Renal pelvis (tissue), 4 donors: ENCODE measurements around the gene CBX4. TPM values are rescaled to one million over a fixed set of nuclear protein-coding genes. Genes with fewer than 3 reads are reported as not detected.

Experiments
- DNase-seq: peaks from one replicate; pipeline ENCODE4 v3.0.0-alpha.2; 2013
- polyA plus RNA-seq, 3 donors: library from polyadenylated mRNA; unstranded; fragments of 120-200 nt; gene quantifications; one replicate each; pipeline ENCODE4 v1.2.1, GENCODE V29; 2013; ENCODE audit not compliant: insufficient read length in 3 of 3

Gene CBX4
- polyA plus RNA-seq, 3 donors, result 12.3 to 16.8 (median 13.2) TPM

DNA sequence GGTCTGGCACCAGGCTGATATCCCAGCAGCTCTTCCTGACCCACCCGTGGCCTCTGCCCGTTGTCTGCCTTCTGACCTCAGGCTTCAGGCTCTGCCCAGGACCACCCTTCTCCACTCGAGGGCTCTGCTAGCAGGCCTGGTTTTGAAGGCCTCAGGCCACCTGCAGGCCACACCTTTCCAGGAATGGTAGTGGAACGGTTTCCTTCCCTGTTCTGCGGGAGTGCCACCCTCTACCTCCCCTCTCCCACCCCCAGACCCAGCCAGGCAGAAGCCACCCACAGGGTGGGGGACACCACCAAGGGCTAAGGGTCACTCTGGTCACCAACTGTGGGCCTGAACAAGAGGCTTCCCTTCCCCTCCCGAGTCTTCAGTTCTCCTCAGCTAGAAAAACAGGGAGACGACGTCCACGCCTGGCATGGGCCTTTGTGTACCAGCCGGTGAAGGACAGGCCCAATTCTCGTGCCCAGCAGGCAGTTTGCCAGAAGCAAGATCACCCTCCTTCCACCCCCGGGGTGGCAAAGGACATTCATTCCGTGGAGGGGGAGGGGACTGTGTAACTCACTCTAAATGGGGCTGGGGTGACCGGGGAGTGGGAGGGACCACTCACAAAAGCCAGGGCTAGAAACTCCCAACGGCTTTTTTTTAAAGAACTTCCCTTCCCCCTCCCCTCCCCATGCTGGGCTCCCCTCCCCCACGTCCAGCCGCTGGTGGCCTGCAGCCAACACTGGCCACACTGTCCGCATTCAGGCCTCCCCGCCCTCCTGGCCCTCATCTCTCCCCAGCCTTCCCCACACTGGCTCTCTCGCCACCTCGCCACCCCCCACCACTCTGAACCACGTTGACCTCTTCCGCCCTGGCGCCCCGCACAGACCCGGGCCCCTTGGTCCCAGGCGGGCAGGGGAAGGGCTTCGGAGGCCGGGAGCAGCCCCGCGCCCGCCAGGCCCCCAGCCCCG lies 7.7 kb downstream of the CBX4 start:
- DNase-seq, result no peak

DNA sequence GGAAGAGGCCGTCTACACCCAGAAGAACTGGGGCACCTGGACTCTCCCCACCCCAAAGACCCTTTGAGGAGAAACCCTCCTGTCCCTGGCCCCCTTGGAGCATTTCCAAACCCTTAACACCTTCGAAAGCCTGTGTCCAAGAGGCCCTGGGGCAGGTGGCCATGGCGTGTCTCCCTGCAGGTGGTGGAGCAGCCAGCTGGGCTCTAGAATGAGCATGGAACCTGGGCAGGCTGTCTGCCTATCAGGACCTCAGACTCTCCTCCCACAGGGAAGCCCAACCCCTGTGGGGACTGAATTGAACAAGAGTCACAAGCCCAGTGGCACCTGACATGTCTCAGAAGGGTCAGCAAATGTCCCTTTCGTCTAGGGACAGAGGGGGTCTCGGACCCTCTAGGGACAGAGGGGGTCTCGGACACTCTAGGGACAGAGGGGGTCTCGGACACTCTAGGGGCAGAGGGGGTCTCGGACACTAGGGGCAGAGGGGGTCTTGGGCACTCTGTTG lies 8.4 kb downstream of the CBX4 start:
- DNase-seq, result no peak

DNA sequence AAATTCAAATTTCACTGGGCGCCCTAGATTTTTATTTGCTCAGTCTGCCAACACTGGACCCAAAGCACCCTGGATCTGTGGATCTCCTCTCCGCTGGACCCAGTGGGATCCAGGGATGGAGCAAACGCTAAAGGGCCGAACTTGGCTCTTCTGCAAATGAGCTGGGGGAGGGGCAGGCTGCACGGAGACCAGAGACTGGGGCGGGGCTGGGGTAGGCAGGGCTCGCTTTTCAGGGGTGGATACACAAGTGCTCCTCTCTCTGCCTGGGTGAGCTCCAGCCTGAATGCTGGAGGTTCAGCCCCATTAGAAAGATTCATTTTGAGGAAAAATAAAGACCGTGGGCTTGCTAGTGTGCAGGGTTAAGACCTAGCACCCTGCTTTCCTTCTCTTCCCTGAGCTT lies 8.9 kb downstream of the CBX4 start:
- no peak for DNase-seq

DNA sequence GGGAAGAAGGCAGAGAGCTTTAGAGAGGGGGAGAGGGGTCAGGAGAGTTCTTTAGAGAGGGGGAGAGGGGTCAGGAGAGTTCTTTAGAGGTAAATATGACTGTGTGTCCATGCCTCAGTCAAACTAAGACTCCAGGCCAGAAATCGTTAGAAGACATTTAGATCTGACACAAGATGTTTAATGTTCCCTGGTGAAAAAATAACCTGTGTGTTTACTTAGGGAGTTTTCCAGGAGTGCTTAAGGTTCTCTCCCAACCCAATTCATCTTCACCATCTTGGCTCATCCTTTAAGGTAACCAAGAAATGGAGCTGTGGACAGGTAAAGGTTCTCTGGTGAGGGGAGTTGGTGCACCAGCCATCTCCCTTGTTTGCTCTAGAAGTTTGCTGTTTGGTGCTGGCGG lies 9.8 kb downstream of the CBX4 start:
- DNase-seq, result no peak

DNA sequence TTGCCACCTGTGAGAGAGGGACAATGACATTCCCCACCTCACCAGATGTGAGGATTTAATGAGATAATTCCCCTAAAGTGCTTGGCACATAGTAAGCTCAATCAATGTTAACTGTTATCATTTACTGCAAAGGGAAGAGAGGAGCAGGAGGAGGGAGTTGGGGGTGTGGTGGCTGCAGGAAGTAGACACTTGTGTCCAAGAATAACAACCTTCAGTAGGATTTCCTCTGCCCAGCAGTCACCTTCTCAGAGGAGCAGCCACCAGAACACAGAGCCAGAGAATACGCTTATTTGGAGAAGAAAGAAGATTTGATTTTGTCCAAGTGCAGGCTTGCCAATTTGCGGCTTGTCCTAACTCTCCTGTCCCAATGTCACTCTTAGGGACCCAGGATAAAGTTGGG lies 10.2 kb downstream of the CBX4 start:
- DNase-seq, result no peak

DNA sequence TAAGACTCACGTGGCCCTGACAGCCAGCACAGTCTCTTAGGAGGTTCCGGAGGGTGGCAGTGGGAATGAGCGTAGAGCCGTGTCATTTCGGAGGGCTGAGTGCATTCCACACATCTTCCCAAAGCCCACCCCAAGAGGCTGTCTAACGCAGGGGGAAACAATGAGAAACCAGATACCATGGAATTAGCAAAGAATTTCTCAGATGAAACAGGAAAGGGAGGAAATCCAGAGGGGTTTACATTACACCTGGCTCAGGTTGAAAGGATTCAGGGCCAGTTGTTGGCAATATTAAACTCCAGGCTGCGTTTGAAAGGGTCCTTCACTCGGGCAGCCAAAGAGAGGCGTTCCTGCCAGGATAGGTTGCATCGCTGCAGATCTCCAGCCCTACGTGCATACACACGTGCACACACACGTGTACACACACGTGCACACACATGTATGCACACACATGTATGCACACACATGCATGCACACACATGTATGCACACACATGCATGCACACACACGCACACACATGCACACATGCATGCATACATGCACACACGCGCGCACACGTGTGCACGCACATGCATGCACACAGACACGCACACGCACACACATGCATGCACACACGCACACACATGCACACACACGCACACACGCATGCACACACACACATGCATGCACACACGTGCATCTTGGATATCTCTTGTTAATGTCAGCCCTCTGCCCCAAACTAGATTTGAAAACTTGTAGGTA lies 12.2 kb downstream of the CBX4 start:
- no peak for DNase-seq

DNA sequence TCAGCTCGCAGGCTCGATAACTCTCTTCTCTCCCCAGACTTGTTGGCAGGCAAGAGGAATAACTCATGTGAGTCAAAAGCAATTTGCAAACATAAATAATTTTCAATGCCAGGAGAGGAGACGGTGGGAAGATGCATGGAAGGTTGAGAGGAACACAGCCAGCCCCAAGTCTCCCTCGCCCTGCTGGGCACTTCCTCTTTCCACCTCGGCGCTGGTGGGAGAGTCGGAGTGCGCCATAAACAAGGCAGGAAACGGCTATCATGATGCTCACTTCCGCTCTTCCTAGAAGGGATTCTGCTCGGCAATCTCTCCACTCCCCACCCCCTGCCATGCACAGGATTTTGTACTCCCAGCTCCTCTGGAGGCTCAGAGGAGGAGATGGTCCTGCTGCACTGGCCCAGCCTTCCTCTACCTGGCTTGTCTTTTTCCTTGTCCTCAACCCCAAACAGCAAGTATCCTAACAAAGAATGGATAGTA lies 13.0 kb downstream of the CBX4 start:
- DNase-seq, result no peak

DNA sequence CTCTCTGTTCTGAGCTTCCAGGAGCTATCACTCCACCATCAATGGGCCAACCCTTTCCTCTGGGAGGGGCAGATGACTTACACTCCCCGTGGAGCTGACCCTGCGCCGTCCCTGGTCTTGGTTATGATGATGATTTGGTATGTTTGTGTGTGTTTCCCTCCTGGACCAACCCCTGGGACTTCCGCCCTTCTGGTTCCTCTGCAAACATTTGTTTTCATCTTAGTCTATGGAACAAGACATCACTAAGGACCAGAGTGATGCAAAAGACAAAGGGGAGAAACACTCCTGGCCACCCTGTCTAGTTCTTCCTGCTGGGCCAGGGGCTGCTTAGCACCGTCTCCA lies 13.7 kb downstream of the CBX4 start:
- DNase-seq, result no peak

DNA sequence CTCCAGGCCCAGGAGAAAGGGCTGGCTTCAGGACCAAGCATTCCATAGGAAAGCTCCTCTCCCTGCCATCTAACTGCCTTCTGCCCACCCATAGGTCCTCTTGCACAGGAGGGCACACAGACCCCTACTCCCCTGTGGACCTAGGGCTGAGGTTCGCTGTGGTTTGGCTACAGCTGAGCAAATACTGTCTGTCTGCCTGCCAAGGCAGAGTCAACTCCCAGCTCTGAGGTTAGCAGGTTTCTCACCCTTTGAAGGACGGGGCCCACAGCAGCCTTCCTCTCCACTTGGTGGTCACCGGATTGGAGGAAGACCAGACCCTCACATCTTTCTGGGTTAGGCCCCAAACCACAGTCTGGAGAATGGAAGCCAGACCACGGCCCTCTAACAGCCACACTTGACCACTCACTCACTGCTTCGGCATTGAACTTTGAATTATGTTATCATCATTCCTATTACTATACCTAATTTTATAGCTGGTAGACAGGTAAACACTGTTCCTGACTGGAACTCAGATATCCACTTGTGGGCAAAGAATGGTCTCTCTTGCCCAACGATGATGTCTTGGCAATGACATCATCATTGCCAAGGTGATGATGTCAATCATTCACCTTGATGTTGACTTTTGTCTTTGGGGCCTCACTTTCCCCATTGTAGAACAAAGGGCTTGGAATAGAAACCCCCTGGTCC lies 14.2 kb downstream of the CBX4 start:
- no peak for DNase-seq

DNA sequence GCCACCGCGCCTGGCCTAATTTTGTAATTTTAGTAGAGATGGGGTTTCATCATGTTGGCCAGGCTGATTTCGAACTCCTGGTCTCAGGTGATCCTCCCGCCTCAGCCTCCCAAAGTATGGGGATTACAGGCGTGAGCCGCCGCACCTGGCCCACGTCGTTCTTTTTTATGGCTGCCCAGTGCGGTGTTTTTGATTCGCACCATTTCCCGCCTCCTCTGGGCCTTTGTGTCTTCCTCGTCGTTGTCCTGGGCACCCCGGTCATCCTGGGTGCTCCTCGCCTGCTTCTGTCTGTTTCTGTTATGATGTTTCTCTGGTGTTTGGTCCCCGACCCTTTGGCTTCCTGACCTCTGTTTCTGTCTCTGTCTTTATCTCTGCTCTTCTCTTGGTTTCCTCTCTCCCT lies 15.0 kb downstream of the CBX4 start:
- no peak for DNase-seq

DNA sequence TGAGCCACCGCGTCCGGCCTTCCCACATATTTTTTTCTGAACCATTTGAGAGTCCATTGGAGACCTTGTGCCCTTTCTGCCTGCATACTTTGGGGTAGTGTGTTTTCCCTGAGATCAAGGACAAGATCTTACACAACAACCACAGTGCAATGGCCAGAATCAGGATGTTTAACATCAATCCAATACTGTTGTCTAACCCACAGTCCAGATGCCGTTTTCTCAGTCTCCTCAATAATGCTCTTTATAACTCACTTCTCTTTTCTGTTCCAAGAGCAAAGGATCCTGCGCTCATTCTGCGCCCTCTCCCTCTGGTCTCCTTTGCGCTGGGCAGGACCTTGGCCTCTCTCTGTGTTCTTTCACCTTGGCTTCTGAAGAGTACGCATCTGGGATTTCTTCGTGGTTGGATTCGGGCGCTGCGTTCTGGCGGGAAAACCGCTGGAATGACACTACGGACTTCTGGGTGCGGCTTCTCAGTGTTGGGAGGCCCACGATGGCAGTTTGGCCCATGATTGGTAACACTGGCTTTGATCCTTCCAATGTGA lies 16.6 kb downstream of the CBX4 start:
- no peak for DNase-seq

DNA sequence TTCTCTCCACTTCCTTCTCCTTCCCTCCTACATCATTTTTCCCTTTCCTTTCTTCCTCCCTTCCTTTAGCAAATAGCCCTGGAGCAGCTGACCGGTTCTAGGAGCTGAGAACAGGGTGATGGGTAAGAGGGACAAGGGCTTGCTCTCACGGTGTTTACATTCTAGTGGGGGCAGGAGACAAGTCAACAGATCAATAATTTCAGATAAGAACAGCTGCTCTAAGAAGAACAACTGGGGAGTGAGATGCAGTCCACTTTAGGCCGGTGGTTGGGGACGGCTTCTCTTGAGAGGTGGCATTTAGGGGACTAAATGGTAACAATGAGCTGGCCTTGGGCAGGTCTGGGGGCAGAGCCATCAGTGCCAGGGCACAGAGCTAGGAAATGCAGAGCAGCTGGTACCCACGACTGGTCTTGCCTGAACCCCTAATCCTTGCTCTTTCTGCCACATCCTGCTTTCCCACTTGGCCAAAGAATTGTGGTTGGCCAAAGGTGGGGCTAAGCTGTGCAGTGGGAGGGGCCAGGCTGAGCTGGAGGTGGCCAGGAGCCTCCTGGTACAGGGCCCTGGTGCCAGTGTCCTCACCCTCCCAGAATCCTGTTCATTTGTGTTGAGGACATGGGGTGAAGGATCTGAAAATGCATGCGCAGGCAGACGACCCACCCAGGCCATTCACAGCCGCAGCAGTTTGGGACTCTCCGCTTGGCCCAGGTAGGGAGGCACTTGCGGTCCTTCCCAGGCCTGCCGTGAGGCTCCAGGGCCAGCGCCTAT lies 17.7 kb downstream of the CBX4 start:
- no peak for DNase-seq

DNA sequence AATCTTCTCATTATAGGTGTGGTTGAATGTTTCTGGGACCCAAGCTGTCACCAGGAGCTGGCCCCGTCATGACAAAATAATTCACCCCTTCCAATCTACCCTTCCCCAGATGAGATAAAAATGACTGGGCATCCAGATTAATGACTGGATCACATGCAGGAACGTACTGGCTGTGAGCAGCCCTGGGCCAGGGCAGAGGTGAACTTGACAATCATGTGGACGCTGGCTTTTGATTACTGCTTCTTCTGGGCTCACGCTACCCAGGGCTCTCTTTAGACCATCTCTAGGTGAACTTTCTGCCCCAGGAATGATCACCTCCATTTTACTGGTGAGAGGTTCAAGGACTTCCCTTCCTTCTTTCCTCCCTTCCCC lies 18.3 kb downstream of the CBX4 start:
- DNase-seq, result no peak

DNA sequence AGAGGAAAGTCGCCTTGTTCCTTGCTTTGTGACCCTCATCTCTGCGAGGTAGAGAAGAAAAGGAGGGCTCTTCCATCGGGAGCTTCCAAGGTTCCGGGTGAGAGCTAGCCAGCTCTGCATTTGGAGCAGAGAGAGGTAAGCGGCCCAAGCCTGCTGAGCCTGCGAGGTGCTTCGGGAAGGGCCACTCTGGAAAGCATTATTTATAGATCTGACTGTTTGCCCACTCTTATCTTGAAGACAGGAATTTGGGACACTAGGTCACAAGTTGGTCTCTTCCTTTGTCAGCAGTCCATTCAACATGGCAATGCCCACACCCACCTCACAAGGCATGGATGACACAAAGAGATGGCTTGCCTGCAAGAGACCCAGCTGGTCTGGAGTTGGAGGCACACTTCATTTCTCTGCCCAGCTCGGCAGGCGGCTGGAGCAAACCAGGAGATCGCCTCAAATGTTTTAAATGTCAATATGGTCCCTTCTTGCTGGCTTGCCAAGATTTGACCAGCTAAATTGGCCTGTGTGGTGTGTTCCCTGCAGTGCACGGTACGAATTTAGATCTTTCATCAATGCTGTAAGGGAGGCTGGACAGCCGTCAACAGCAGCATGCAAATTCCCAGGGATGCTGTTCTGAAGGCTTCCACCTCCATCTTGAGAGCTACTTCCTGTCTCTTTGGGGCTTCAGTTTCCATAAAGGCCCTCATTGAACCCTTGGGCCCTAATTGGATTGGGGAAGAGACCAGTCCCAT lies 19.5 kb downstream of the CBX4 start:
- DNase-seq, result no peak

DNA sequence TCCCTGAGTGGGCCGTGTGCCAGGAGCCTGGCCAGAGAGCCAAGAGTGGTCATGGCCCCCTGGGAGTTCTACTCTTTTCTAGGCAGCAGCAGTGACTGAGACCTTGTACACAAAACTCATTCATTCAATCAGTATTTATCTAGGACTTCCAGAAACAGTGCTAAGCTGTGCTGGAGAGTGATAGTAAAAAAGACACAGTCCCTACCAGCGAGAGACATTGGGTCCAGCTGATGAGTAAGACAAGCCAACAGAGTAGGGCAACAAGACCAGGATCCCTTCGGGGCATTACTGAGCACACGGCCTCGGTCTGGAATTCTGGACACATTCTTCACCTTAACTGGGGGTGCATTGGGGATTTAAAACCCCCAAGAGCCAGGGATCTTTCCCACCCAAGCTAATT lies 20.2 kb downstream of the CBX4 start:
- DNase-seq, result no peak

DNA sequence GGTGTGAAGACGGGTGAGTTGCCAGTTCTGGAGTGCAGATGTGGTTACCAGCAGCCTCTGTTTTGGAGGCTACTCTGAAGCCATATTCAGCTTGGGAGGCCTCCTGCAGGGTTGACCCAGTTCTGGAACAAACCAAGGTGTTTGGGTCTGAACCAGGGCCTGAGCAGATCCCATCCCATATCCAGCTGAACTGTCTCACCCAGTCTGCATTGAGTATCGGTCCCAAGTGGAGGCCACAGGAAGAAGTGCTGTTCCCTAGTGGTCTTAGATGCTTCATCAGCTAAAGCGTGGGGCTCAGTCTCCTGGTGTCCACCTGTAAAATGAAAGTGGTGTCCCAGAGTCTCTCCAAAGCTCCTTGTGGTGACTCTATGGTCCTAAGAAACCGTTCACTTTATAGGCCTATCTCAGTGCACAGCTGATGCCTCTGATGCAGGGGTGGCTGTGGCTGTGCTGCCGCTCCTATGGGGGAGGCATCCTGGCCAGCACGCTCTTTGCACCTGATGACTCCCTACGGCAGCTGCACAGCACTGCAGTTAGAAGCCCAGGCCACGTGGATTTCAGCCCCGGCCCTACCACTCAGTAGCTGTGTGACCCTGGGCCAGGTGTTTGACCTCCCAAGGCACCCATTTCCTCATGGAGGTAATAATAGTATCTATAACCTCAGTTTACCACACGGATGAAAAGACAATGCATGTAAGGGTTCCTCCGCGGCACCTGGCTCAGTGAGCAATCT lies 21.0 kb downstream of the CBX4 start:
- DNase-seq, result no peak

DNA sequence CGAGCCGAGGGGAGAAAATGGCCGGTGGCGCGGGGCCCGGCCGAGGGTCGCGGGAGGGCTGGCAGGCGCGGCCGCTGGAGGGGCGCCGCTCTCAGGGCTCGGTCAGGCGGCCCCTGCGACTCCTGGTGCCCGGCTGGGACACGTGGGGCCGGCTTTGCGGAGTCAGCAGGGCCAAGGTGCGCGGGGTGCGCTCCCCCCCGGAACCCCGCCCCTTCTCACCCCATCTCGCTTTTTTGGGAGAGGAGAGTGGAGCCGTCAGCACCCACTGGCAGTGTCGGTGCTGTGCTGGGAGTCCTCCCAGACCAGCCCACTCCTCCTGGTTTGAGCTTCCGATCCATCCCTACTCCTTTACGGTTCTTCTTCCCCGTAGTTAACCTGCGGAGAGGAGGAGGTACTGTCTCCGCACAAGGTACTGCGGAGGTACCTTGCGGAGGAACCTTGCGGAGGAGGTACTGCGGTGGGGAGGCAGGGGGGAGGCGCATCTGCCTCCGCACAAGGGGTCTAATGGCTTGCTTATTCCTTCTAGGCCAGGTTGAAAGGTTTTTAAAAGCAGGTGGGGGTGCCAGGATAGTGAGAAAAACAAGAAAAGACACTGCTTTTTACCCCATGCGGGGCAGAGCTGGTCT lies 23.3 kb downstream of the CBX4 start:
- DNase-seq, result no peak

DNA sequence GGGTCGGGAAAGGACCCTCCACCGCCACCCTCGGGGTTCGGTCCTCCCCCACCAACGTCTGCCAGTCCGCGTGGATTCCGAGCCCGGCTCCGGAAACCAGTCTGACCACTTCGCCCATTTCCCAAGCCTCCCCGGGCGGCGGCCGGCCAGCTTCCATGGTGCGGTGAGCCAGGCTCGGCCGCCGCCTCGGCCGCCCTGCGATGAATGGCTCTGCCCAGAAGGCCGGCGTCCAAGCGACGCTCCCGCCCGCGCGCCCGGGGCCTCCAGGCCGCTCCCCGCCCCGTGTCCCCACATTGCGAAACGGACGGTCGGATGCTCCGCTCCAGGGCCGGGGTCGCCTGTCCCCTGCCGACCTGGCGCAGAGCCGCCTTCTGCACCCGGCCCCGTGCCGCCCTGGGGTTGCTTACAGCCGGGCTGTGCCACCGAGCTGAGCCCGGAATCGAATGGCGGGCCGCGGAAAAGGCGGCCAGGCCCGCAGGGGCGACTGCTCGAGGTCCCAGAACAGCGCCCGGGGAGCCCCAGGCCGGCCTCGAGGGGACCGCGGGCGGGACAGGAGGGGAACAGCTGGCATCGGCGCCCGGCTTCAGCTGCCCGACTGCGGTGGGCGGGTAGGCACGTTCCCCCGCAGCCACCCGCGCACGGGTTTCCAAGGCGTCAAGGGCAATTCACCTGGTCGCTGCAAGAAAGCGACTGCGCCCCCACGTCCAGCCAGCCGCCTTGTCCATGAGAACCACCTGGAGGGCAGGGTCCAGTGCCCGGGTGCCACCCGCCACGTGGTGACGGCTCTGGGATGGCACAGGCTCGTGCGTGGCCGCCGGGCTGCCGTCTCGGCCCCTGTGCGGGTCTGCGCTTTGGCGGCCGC lies 24.0 kb downstream of the CBX4 start:
- no peak for DNase-seq
